ENCODE measurements around the gene TMEM115.

Gene TMEM115

GRCh38 chr3:50396502-50396901 lies 37.2 kb upstream of the TMEM115 start:
- in situ Hi-C loops (cut with HindIII; ENCODE audit: low pct_ligation_motif_present, low sequenced_read_pairs), result no loop called here

DNA sequence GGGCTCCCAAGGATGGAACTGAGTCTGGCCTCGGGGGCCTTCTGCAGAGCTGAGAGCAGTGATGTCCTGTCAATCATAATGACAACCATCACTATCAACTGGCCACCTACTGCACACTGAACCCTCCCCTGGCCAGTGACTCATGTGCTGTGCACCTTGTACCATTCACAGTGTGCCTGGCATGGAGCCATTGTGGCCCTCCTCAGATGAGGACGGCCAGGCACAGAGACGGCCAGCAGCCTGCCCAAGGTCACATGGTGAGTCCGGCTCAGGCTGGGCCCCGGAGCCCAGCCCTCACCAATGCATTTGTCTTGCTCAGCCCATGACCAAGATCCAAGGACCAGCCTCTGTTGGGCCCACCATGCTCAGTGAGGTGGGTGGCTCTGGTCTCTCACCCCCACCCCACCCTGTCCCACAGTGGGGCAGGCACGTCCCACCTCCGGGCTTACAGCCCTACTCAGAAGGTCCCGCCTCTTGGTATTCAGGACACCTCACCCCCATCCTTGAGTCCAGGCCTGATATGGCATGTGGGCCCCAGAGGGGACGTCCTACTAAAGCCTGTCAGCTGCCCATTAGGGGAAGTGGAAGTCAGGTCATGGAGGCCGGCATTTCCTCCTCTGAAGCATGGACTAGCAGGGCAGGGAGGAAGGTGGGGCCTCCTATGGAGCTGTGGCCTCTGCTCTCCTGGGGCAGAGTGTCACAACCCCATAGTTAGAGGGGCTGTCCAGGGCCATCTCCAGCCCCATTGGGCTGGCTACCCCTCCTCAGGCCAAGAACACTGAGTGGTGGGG lies 35.9 kb upstream of the TMEM115 start:
- no peak for DNase-seq
- Histone ChIP-seq H3K36me3 (replicated peaks) (no peaks in the 10 kb centered on the region), H3K27me3 (replicated peaks) (no peaks in the 10 kb centered on the region), H3K4me3 (ENCODE audit: low read depth, low read length) (no peak overlapping the region), H3K27ac (no peak overlapping the region)
- in situ Hi-C loops (cut with HindIII; ENCODE audit: low pct_ligation_motif_present, low sequenced_read_pairs), result no loop called here
- TF ChIP-seq, protein P1, sequence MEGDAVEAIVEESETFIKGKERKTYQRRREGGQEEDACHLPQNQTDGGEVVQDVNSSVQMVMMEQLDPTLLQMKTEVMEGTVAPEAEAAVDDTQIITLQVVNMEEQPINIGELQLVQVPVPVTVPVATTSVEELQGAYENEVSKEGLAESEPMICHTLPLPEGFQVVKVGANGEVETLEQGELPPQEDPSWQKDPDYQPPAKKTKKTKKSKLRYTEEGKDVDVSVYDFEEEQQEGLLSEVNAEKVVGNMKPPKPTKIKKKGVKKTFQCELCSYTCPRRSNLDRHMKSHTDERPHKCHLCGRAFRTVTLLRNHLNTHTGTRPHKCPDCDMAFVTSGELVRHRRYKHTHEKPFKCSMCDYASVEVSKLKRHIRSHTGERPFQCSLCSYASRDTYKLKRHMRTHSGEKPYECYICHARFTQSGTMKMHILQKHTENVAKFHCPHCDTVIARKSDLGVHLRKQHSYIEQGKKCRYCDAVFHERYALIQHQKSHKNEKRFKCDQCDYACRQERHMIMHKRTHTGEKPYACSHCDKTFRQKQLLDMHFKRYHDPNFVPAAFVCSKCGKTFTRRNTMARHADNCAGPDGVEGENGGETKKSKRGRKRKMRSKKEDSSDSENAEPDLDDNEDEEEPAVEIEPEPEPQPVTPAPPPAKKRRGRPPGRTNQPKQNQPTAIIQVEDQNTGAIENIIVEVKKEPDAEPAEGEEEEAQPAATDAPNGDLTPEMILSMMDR (IDR thresholded peaks at IDR 0.05; ENCODE audit: low read depth, low read length, missing control alignments), result no peak

More at GRCh38 chr3:50396502-50396901, 37.2 kb upstream of the TMEM115 start:
- H3K27me3 ChIP-seq (replicated peaks), result no peaks in the 10 kb centered on the region
- H3K4me3 ChIP-seq (ENCODE audit: low read depth, low read length), result no peak overlapping the region
- no peaks in the 10 kb centered on the region for H3K36me3 ChIP-seq (replicated peaks)
- DNase-seq, result no peak
- no peak overlapping the region for H3K27ac ChIP-seq
- TF ChIP-seq, protein P1 (IDR thresholded peaks at IDR 0.05; ENCODE audit: low read depth, low read length, missing control alignments), result no peak

GRCh38 chr3:50393061-50393460 lies 33.7 kb upstream of the TMEM115 start:
- Histone ChIP-seq H3K36me3 (replicated peaks) (no peaks in the 10 kb centered on the region), H3K27me3 (replicated peaks) (no peaks in the 10 kb centered on the region), H3K27ac (no peak overlapping the region), H3K4me3 (ENCODE audit: low read depth, low read length) (no peak overlapping the region)
- TF ChIP-seq, protein P1 (IDR thresholded peaks at IDR 0.05; ENCODE audit: low read depth, low read length, missing control alignments), result no peak
- DNase-seq, result no peak
- in situ Hi-C loops (cut with HindIII; ENCODE audit: low pct_ligation_motif_present, low sequenced_read_pairs), result no loop called here

- no peaks in the 10 kb centered on the region for H3K27me3 ChIP-seq (replicated peaks)
- no peaks in the 10 kb centered on the region for H3K36me3 ChIP-seq (replicated peaks)
- TF ChIP-seq, protein P1 (IDR thresholded peaks at IDR 0.05; ENCODE audit: low read depth, low read length, missing control alignments), result no peak
- no peak overlapping the region for H3K27ac ChIP-seq
- no peak overlapping the region for H3K4me3 ChIP-seq (ENCODE audit: low read depth, low read length)
- DNase-seq, result no peak
- in situ Hi-C loops (cut with HindIII; ENCODE audit: low pct_ligation_motif_present, low sequenced_read_pairs), result no loop called here
Observed at GRCh38 chr3:50392101-50392715, 32.9 kb upstream of the TMEM115 start.

- no peak for DNase-seq
- TF ChIP-seq, protein P1 (IDR thresholded peaks at IDR 0.05; ENCODE audit: low read depth, low read length, missing control alignments), result no peak
- Histone ChIP-seq H3K27ac (no peak overlapping the region), H3K4me3 (ENCODE audit: low read depth, low read length) (no peak overlapping the region), H3K36me3 (replicated peaks) (no peaks in the 10 kb centered on the region), H3K27me3 (replicated peaks) (no peaks in the 10 kb centered on the region)
- in situ Hi-C loops (cut with HindIII; ENCODE audit: low pct_ligation_motif_present, low sequenced_read_pairs), result no loop called here
Observed at GRCh38 chr3:50390508-50391224, 31.3 kb upstream of the TMEM115 start.
